ENCODE measurements around the gene POLE3.

DNA sequence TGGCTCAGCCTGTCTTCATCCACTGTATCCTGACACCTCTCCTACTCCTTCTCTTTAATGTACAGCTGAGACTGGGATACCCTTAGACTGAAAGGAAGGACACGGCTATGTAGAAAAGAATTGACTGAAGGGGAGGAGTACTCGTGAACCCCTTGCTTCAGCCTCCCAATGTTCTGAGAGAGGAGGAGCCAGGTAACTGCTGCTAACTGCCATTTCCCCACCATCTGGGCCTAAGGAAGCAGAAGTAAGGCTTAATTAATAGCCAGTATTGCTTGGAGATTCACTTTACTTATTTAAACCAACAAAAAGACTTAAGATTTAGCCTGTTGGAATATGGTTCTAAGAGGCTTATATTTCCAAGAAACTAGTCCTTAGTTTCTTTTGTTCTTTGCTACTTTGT, 34.3 kb upstream of the POLE3 start:
- TF ChIP-seq POLR2A (IDR thresholded peaks at IDR 0.05; ENCODE audit: low read depth, low read length) = no peak
- TF ChIP-seq, protein P1, sequence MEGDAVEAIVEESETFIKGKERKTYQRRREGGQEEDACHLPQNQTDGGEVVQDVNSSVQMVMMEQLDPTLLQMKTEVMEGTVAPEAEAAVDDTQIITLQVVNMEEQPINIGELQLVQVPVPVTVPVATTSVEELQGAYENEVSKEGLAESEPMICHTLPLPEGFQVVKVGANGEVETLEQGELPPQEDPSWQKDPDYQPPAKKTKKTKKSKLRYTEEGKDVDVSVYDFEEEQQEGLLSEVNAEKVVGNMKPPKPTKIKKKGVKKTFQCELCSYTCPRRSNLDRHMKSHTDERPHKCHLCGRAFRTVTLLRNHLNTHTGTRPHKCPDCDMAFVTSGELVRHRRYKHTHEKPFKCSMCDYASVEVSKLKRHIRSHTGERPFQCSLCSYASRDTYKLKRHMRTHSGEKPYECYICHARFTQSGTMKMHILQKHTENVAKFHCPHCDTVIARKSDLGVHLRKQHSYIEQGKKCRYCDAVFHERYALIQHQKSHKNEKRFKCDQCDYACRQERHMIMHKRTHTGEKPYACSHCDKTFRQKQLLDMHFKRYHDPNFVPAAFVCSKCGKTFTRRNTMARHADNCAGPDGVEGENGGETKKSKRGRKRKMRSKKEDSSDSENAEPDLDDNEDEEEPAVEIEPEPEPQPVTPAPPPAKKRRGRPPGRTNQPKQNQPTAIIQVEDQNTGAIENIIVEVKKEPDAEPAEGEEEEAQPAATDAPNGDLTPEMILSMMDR (IDR thresholded peaks at IDR 0.05; ENCODE audit: extremely low read depth in 1 of 2, insufficient read depth in 1 of 2, low read depth in 1 of 2, low read length in 2 of 2) = no peak
- no peak for TF ChIP-seq POLR2AphosphoS5 (IDR thresholded peaks at IDR 0.05; ENCODE audit: insufficient read depth, low read depth, low read length)
- no peak for TF ChIP-seq EZH2 (IDR thresholded peaks at IDR 0.05; ENCODE audit: borderline replicate concordance, low read depth, low read length, severe bottlenecking)
- TF ChIP-seq, protein P2, sequence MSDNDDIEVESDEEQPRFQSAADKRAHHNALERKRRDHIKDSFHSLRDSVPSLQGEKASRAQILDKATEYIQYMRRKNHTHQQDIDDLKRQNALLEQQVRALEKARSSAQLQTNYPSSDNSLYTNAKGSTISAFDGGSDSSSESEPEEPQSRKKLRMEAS (IDR thresholded peaks at IDR 0.05; ENCODE audit: insufficient read depth, insufficient read length) = no peak
- TF ChIP-seq GATA2 (IDR thresholded peaks at IDR 0.05; ENCODE audit: insufficient read depth, insufficient read length, low read depth, low read length) = no peak
